ENCODE results near the gene TBATA. TPM values are rescaled to one million over a fixed set of nuclear protein-coding genes. Genes with fewer than 3 reads are reported as not detected.

TBATA gene
- total RNA-seq, 1 donor: not detected

GRCh38 chr10:70765794-70766594, 19.2 kb downstream of the TBATA start:
- no peaks in the 10 kb centered on the region for H3K9me3 ChIP-seq (ENCODE audit: low read depth, low read length)

GRCh38 chr10:70763567-70763966, 21.6 kb downstream of the TBATA start:
- Histone ChIP-seq H3K4me3 (ENCODE audit: low read length) (no peak overlapping the region), H3K27me3 (ENCODE audit: insufficient read depth, low read length) (no peaks in the 10 kb centered on the region), H3K4me1 (ENCODE audit: insufficient read depth, low read length) (peaks cover 6% of the 10 kb centered on the region), H3K9me3 (ENCODE audit: low read depth, low read length) (no peaks in the 10 kb centered on the region)

More at GRCh38 chr10:70765794-70766594, 19.2 kb downstream of the TBATA start:
- Histone ChIP-seq H3K4me3 (ENCODE audit: low read length) (no peak overlapping the region), H3K4me1 (ENCODE audit: insufficient read depth, low read length) (no peaks in the 10 kb centered on the region), H3K27me3 (ENCODE audit: insufficient read depth, low read length) (no peaks in the 10 kb centered on the region)

- Histone ChIP-seq H3K27me3 (ENCODE audit: insufficient read depth, low read length) (no peaks in the 10 kb centered on the region), H3K9me3 (ENCODE audit: low read depth, low read length) (no peaks in the 10 kb centered on the region), H3K4me3 (ENCODE audit: low read length) (no peak overlapping the region), H3K4me1 (ENCODE audit: insufficient read depth, low read length) (peaks cover 6% of the 10 kb centered on the region)
These were observed 22.6 kb downstream of the TBATA start for GRCh38 chr10:70762441-70763175.

GRCh38 chr10:70761727-70762350, 23.3 kb downstream of the TBATA start:
- Histone ChIP-seq H3K27me3 (ENCODE audit: insufficient read depth, low read length) (no peaks in the 10 kb centered on the region), H3K4me1 (ENCODE audit: insufficient read depth, low read length) (peaks cover 6% of the 10 kb centered on the region), H3K4me3 (ENCODE audit: low read length) (no peak overlapping the region), H3K9me3 (ENCODE audit: low read depth, low read length) (no peaks in the 10 kb centered on the region)

GRCh38 chr10:70761031-70761601, 24.1 kb downstream of the TBATA start:
- H3K27me3 ChIP-seq (ENCODE audit: insufficient read depth, low read length): no peaks in the 10 kb centered on the region
- H3K4me1 ChIP-seq (ENCODE audit: insufficient read depth, low read length): peaks cover 6% of the 10 kb centered on the region
- no peaks in the 10 kb centered on the region for H3K9me3 ChIP-seq (ENCODE audit: low read depth, low read length)
- no peak overlapping the region for H3K4me3 ChIP-seq (ENCODE audit: low read length)

- H3K9me3 ChIP-seq (ENCODE audit: low read depth, low read length): no peaks in the 10 kb centered on the region
- H3K4me1 ChIP-seq (ENCODE audit: insufficient read depth, low read length): peaks cover 6% of the 10 kb centered on the region
- no peak overlapping the region for H3K4me3 ChIP-seq (ENCODE audit: low read length)
- no peaks in the 10 kb centered on the region for H3K27me3 ChIP-seq (ENCODE audit: insufficient read depth, low read length)
These were observed 24.8 kb downstream of the TBATA start for GRCh38 chr10:70760271-70760787.

GRCh38 chr10:70759781-70760180, 25.4 kb downstream of the TBATA start:
- peaks cover 6% of the 10 kb centered on the region for H3K4me1 ChIP-seq (ENCODE audit: insufficient read depth, low read length)
- no peaks in the 10 kb centered on the region for H3K27me3 ChIP-seq (ENCODE audit: insufficient read depth, low read length)
- no peak overlapping the region for H3K4me3 ChIP-seq (ENCODE audit: low read length)
- no peaks in the 10 kb centered on the region for H3K9me3 ChIP-seq (ENCODE audit: low read depth, low read length)

- Histone ChIP-seq H3K4me1 (ENCODE audit: insufficient read depth, low read length) (peaks cover 6% of the 10 kb centered on the region), H3K4me3 (ENCODE audit: low read length) (no peak overlapping the region), H3K27me3 (ENCODE audit: insufficient read depth, low read length) (no peaks in the 10 kb centered on the region), H3K9me3 (ENCODE audit: low read depth, low read length) (no peaks in the 10 kb centered on the region)
These were observed 26.2 kb downstream of the TBATA start for GRCh38 chr10:70758757-70759514.

GRCh38 chr10:70757856-70758255, 27.3 kb downstream of the TBATA start:
- Histone ChIP-seq H3K27me3 (ENCODE audit: insufficient read depth, low read length) (no peaks in the 10 kb centered on the region), H3K4me3 (ENCODE audit: low read length) (no peak overlapping the region), H3K9me3 (ENCODE audit: low read depth, low read length) (no peaks in the 10 kb centered on the region), H3K4me1 (ENCODE audit: insufficient read depth, low read length) (peaks cover 6% of the 10 kb centered on the region)

GRCh38 chr10:70756700-70757360, 28.3 kb downstream of the TBATA start:
- no peaks in the 10 kb centered on the region for H3K27me3 ChIP-seq (ENCODE audit: insufficient read depth, low read length)
- no peaks in the 10 kb centered on the region for H3K9me3 ChIP-seq (ENCODE audit: low read depth, low read length)
- peaks cover 6% of the 10 kb centered on the region for H3K4me1 ChIP-seq (ENCODE audit: insufficient read depth, low read length)
- no peak overlapping the region for H3K4me3 ChIP-seq (ENCODE audit: low read length)

- Histone ChIP-seq H3K27me3 (ENCODE audit: insufficient read depth, low read length) (no peaks in the 10 kb centered on the region), H3K9me3 (ENCODE audit: low read depth, low read length) (no peaks in the 10 kb centered on the region), H3K4me3 (ENCODE audit: low read length) (no peak overlapping the region), H3K4me1 (ENCODE audit: insufficient read depth, low read length) (peaks cover 4% of the 10 kb centered on the region)
These were observed 31.1 kb downstream of the TBATA start for GRCh38 chr10:70753841-70754621.

GRCh38 chr10:70753026-70753663, 32.0 kb downstream of the TBATA start:
- Histone ChIP-seq H3K4me3 (ENCODE audit: low read length) (no peak overlapping the region), H3K9me3 (ENCODE audit: low read depth, low read length) (no peaks in the 10 kb centered on the region), H3K4me1 (ENCODE audit: insufficient read depth, low read length) (no peaks in the 10 kb centered on the region), H3K27me3 (ENCODE audit: insufficient read depth, low read length) (no peaks in the 10 kb centered on the region)

- Histone ChIP-seq H3K4me3 (ENCODE audit: low read length) (no peak overlapping the region), H3K27me3 (ENCODE audit: insufficient read depth, low read length) (no peaks in the 10 kb centered on the region), H3K4me1 (ENCODE audit: insufficient read depth, low read length) (no peaks in the 10 kb centered on the region), H3K9me3 (ENCODE audit: low read depth, low read length) (no peaks in the 10 kb centered on the region)
These were observed 32.6 kb downstream of the TBATA start for GRCh38 chr10:70752571-70752970.
